ENCODE results near the gene NME7.
"Not testable (repeated sequence)": the region's sequence is repeated elsewhere in the genome, so short reads cannot be mapped to it uniquely, and the experiment has no call there.

Gene NME7

GRCh38 chr1:169308313-169309039 is 59.1 kb downstream of the NME7 start:
- H3K27ac ChIP-seq: no peak overlapping the region
- no peak for DNase-seq (ENCODE audit: low read depth, low spot score)

DNA sequence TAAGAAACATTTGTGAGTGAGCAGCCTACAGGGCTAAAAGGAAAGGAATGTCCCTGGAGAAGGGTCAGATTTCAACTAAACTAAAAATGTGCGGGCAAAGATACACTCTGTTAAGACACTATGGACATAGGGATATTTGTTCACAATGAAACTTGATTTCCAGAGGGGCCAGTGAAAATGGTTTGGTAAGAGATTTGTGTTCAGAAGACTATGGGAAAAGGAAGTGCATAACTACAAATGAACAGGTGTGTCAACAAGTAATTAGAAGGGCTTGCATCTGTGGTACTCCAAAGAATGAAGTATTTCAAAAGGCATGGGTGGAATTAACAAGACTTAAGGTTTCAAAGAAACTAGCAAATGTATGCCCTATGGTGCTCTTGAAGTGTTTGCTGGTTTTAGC is 60.4 kb downstream of the NME7 start:
- no peak for DNase-seq (ENCODE audit: low read depth, low spot score)
- H3K27ac ChIP-seq: no peak overlapping the region

GRCh38 chr1:169305948-169306347 is 61.6 kb downstream of the NME7 start:
- H3K27ac ChIP-seq: no peak overlapping the region
- no peak for DNase-seq (ENCODE audit: low read depth, low spot score)

DNA sequence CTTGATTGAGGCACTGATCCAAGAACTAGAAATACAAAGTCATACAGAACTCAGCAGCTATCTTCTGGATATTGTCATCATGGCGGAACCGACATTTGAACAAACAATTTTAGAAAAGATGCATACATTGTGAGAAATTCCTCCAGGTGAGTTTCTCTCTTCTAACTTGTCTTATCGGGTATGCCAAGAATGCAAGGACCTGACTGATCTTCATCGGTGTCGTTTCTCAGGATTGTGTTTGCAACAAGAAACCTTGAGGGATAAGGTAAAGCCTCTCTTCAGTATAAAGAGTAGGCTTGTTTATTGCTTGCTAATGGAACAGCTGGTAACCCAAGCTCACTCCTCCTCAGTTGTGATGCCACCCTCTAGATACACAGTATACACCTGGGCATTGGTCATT is 62.2 kb downstream of the NME7 start:
- no peak overlapping the region for H3K27ac ChIP-seq
- no peak for DNase-seq (ENCODE audit: low read depth, low spot score)

DNA sequence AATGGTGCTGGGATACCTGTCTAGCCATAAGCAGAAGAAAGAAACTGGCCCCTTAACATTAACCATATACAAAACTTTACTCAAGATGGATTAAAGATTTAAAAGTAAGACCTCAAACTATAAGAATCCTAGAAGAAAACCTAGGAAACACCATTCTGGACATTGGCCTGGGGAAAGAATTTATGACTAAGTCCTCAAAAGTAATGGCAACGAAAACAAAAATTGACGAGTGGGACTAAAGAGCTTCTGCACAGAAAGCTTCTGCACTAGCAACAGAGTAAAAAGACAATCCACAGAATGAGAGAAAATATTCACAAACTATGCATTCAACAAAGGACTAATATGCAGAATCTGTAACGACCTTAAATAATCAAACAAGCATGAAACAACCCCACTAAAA is 66.7 kb downstream of the NME7 start:
- DNase-seq (ENCODE audit: low read depth, low spot score): no peak
- no peak overlapping the region for H3K27ac ChIP-seq

DNA sequence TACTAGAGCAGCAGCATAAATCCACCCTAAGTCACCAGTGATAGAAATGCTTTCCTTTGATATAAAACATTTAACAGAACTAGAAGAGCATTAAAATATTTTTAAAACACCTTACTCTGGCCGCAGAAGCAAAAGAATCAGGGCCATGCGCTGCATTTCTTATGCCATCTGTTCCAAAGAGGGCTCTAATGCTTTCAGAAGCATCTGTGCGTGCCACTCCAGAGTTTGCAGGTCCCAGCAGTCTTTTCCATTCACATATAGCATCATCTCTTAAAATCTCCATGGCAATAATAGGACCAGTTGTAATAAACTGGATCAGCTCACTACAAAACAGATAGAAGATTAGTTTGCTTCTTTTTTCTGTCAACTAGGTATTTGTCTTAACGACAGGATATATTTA is 69.2 kb downstream of the NME7 start:
- no peak overlapping the region for H3K27ac ChIP-seq

DNA sequence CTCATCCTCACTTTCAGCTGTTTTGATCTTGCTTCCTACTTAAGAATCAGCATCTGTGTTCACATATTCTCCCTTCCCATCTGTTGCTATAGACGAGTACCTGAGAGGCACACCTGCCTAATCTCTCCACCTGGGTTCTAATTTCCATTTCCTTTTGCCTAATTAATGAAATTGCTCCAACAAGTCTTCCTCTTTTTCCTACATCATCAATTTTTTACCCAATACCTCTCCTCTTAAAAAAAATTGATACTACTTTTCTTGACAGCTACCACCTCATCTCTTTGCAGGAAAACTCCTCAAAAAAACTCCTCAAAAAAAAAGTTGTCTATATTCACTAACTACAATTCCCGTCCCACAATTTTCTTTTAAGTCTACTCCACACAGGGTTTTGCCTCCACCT is 71.8 kb downstream of the NME7 start:
- DNase-seq (ENCODE audit: low read depth, low spot score): no peak
- no peak overlapping the region for H3K27ac ChIP-seq

More for the DNA sequence above, 69.2 kb downstream of the NME7 start:
- no peak for DNase-seq (ENCODE audit: low read depth, low spot score)

DNA sequence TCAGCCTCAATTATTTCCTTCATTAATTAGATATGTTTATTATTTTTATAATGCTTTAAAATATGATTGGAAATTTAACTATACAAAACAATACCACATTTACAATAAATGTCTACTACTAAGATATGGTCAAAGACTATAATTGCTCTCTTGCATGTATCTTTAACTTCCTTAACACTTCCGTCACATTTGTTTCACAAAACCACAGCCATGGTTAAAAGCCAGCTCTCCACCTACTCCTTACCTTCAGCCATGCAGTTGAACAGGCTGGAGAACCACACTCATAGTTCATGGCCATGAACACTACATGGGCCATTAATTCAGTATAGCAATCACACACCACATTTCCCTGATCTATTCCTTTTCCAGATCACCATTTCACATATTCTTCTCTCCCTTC is 72.2 kb downstream of the NME7 start:
- DNase-seq (ENCODE audit: low read depth, low spot score): no peak
- H3K27ac ChIP-seq: no peak overlapping the region

DNA sequence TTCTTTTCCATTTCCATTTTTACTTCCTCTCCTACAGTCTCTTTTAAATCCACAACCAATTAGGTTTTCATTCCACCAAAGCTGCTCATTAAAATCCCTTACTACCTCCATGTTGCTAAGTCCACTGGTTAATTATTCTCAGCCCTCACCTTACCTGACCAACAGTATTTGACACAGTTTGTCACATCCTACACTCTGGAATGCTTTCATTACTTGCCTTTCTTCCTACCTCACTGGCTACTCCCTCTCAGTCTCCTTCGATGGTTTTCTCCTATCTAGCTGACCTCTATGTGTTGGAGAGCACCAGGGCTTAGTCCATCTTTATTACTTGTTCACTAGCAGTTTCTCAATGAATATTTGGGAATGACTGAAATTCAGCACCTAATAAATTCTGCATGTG is 78.6 kb downstream of the NME7 start:
- DNase-seq (ENCODE audit: low read depth, low spot score): no peak
- H3K27ac ChIP-seq: no peak overlapping the region

DNA sequence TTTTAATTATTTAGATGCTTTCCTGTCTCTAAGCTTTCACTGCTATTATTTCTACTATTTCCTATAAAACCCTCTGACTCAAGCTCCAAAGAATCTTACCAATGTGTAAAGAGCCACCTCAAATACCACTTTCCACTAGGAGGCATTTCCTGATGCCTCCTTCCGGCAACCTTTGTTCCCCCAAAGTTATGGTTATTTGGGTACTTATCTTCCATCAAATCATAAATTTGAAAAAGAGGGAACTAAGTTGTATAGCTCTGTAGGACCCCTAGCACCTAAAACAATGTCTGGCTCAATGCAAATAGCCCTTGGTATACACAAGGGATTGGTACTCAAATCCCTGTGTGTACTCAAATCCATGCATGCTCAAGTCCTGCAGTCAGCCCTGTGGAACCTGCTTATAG is 79.6 kb downstream of the NME7 start:
- no peak for DNase-seq (ENCODE audit: low read depth, low spot score)
- no peak overlapping the region for H3K27ac ChIP-seq

DNA sequence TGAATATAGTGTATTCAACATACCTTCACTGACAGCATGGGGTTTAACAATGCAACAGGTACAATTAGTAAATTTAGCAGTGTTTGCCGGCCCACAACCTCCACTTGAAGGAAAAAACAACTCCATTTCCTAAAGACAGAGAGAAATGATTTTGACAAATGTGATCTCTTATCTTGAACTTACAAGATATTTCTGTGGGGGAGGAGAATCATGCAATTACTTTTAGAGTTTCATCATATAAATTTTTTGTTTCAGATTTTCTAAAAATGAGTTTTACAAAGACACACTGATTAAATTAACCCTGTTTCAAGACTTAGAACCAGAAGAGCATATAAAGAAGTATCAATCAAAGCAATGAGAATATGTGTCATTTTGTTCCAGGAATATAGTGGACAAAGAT is 80.3 kb downstream of the NME7 start:
- no peak for DNase-seq (ENCODE audit: low read depth, low spot score)
- H3K27ac ChIP-seq: no peak overlapping the region

- not testable (repeated sequence) for DNase-seq (ENCODE audit: low read depth, low spot score); H3K27ac ChIP-seq
Measured at GRCh38 chr1:169281562-169281961, 86.0 kb downstream of the NME7 start.

DNA sequence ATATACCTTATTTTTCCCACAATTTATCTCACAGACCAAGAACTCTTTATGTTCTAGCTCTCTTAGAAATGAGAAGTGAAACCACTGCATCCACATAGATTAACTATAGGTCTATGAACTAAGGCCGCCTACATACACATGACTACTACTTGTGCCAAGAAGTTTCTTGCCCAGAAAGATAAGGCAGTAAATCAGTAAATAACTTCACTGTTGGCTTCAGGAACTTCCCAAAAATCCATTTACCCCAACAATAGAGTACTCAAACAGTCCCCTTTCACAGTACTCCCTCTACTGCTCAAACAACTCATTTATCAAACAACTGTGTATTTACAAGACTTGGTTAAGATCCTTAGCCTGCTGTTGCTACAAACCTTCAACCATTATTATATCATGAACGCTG is 96.5 kb downstream of the NME7 start:
- H3K27ac ChIP-seq: no peak overlapping the region
- DNase-seq (ENCODE audit: low read depth, low spot score): no peak

GRCh38 chr1:169266133-169266532 is 101.5 kb downstream of the NME7 start:
- DNase-seq (ENCODE audit: low read depth, low spot score): no peak

DNA sequence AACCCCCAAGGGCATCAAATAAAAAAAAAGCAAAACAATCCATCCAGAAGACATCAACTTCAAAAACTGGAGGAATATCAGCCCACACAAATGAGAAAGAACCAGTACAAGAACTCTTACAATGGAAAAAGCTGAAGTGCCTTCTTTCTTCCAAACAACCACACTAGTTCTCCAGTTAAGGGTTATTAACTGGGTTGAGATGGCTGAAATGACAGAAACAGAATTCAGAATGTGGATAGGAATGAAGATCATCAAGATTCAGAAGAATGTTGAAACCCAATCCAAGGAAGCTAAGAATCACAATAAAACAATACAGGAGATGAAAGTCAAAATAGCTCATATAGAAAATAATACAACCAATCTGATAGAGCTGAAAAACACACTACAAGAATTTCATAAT is 104.5 kb downstream of the NME7 start:
- H3K27ac ChIP-seq: no peak overlapping the region
- DNase-seq (ENCODE audit: low read depth, low spot score): no peak

More at GRCh38 chr1:169266133-169266532, 101.5 kb downstream of the NME7 start:
- no peak overlapping the region for H3K27ac ChIP-seq

- H3K27ac ChIP-seq: no peak overlapping the region
- no peak for DNase-seq (ENCODE audit: low read depth, low spot score)
Measured at GRCh38 chr1:169261884-169262283, 105.7 kb downstream of the NME7 start.

DNA sequence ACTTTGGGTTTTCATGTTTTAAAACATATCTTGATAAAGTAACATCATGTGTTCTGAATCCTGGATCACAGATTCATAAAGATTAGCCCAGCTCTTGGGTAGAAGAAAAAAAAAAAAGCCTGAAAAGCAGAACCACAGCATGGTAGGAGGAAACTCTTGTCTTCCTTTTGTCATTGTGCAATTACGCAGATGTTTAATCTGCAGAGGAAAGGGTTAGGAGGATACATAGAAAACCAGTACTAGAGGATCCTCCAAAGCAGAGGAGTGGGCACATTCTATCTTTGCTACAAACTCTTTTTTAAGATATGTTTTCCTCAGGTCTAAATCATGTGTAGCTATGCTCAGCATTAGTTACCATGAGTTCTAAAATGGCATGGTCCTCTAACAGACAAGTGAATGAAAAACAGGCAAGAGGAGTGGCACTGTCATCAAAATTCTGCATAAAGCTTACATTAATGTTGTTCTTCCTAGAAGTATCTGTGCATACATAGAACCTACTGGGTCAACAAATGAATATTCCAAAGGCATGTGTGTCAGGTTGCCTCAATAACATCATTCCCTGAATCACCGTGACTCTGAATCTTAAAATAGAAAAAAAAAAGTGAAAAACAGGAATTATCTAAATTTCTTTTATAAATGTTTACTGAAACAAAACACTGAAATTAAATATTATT is 107.0 kb downstream of the NME7 start:
- H3K27ac ChIP-seq: no peak overlapping the region
- no peak for DNase-seq (ENCODE audit: low read depth, low spot score)

DNA sequence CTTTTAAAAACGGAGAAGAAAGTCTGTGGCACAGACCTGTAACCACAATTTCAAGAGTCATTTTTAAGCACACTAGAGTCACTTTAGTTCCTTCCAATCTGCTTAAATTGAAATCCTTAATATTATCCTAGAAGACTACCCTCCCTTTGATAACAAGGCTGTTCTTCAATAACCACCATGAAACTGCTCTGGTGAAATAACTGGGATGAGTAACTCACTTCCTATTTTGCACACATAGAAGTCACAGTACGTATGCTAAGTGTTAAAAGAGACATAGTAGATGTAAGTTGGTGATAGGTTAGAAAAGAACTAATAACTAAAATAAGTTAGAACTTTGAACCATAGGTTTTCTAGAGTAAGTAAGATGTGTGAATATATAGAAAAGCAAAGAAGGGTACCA is 107.8 kb downstream of the NME7 start:
- H3K27ac ChIP-seq: no peak overlapping the region
- no peak for DNase-seq (ENCODE audit: low read depth, low spot score)

DNA sequence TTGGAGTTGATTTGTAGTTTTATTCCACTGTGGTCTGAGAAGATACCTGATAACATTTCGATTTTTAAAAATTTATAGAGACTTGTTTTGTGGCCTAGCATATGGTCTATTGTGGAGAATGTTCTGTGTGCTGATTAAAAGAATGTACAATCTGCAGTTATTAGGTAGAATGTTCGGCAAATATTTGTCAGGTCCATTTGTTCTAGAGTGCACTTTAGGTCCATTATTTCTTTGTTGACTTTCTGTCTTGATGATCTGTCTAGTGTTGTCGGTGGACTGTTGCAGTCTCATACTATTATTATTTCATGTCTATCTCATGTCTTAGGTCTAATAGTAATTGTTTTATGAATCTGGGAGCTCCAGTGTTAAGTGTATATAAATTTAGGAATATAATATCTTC is 116.8 kb downstream of the NME7 start:
- no peak for DNase-seq (ENCODE audit: low read depth, low spot score)
- H3K27ac ChIP-seq: no peak overlapping the region

DNA sequence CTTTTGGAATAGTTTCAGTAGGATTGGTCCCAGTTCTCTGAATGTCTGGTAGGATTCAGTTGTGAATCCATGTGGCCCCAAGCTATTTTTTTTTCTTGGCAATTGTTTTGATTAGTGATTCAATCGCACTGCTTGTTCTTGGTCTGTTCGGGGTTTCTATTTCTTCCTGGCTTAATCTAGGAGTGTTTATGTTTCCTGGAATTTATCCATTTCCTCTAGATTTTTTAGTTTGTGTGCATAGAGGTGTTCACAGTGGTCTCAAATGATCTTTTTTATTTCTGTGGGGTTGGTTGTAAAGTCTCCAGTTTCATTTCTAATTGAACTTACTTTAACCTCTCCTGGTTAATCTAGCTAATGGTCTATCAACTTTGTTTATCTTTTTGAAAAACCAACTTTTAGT is 117.6 kb downstream of the NME7 start:
- no peak overlapping the region for H3K27ac ChIP-seq
- DNase-seq (ENCODE audit: low read depth, low spot score): no peak

- H3K27ac ChIP-seq: no peak overlapping the region
- no peak for DNase-seq (ENCODE audit: low read depth, low spot score)
Measured at GRCh38 chr1:169249611-169250010, 118.0 kb downstream of the NME7 start.

DNA sequence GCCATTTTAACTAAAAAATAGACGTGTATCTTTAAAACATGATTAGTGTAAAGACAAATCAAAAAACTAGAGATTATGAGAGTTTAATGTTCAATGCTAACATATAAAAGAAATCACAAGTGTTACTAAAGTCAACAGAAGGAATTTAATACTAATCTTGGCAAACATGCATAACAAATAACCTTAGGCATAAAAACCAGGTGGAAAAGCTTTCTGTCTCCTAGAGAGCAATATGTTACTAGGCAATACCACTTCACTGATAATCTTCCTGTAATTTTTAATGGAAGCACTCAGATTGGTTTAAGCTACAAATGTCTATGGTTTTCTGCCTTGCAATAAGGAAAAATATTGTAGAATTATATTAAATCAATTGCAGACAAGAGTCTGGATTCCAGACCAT is 121.9 kb downstream of the NME7 start:
- no peak overlapping the region for H3K27ac ChIP-seq
- no peak for DNase-seq (ENCODE audit: low read depth, low spot score)

Data from epithelial cell of prostate (primary cell).